Esophagus squamous epithelium (tissue), 4 donors: Measurements from ENCODE around the gene CNNM1. TPM values are rescaled to one million over a fixed set of nuclear protein-coding genes. Genes with fewer than 3 reads are reported as not detected.

Experiments
- total RNA-seq, 4 donors: library from RNA; depleted of rRNA; stranded (reverse); fragments of >200 nt; gene quantifications; one replicate each; pipeline ENCODE4 v1.1.0, GENCODE V29; 2016

Gene CNNM1
- total RNA-seq, 4 donors from 2014 or later: 1.8 to 2.7 (median 2.1) TPM

Other genes starting within 250 kb of the CNNM1 start
- gene HPSE2, start 93.5 kb upstream of the CNNM1 start, total RNA-seq: 1 to 10 TPM in 2 of 4 donors, under 1 TPM in 2; 0.47 to 5.3 (median 2.6) TPM
- 10 to 100 TPM; 45.8 to 65.1 (median 51.0) TPM for gene GOT1, start 101.3 kb downstream of the CNNM1 start, total RNA-seq
- under 1 TPM in 2 of 4 donors, not detected in 2; 0.19 to 0.40 TPM for gene NKX2-3, start 203.6 kb downstream of the CNNM1 start, total RNA-seq